PC-3 (cell line): Measurements from ENCODE around the gene NOL4L. TPM values are rescaled to one million over a fixed set of nuclear protein-coding genes. Genes with fewer than 3 reads are reported as not detected.
"Not testable (repeated sequence)": the region's sequence is repeated elsewhere in the genome, so short reads cannot be mapped to it uniquely, and the experiment has no call there.

Experiments
- ATAC-seq: fragments of 200-7000 bp; cut with Tn5 transposase; 2 replicates; pipeline ENCODE4 v1.9.1; 2020; ENCODE audit warnings: mild to moderate bottlenecking, moderate library complexity
- BruUV-seq: library from RNA; stranded (reverse); fragments of 400-500 nt; replicated peaks from 2 replicates; lab custom pipeline; 2021; lab: Mats Ljungman, UMichigan
- CTCF ChIA-PET: fragments of 300-600 bp; sonication (Branson Sonifier 250); formaldehyde crosslinking; loops from one replicate; lab custom pipeline; 2022; ENCODE audit warnings: antibody characterized with exemption; lab: Charles Lee
- POLR2A ChIA-PET: fragments of 300-600 bp; sonication (Branson Sonifier 250); formaldehyde crosslinking; loops from one replicate; lab custom pipeline; 2022; ENCODE audit warnings: antibody characterized with exemption; ENCODE audit not compliant: unreplicated experiment; lab: Charles Lee
- DNase-seq: peaks from one replicate; pipeline ENCODE4 v3.0.0-alpha.2; 2015
- H2AFZ ChIP-seq: fragments of 300-600 bp; sonication (generic); 2 replicates; pipeline ENCODE4 v1.6.0; 2016; ENCODE audit warnings: antibody characterized with exemption, low read length
- H3F3A ChIP-seq: fragments of 300-600 bp; sonication (generic); one replicate; pipeline ENCODE4 v1.6.0; 2017; ENCODE audit warnings: antibody characterized with exemption, low read length, control low read depth, mild to moderate bottlenecking; ENCODE audit not compliant: unreplicated experiment
- H3K27ac ChIP-seq: fragments of 300-600 bp; sonication (generic); 2 replicates; pipeline ENCODE4 v1.5.1; 2016; ENCODE audit warnings: mild to moderate bottlenecking, low read length
- H3K27me3 ChIP-seq: fragments of 300-600 bp; sonication (generic); 2 replicates; pipeline ENCODE4 v1.6.1; 2016; ENCODE audit warnings: low read length, mixed read lengths
- H3K36me3 ChIP-seq: fragments of 300-600 bp; sonication (generic); 2 replicates; pipeline ENCODE4 v1.6.1; 2016; ENCODE audit warnings: low read depth, mixed run types, low read length, mixed read lengths
- H3K4me1 ChIP-seq: fragments of 300-600 bp; sonication (generic); 2 replicates; pipeline ENCODE4 v1.5.1; 2016; ENCODE audit warnings: low read length; ENCODE audit not compliant: insufficient read depth
- H3K4me2 ChIP-seq: fragments of 300-600 bp; sonication (generic); 2 replicates; pipeline ENCODE4 v1.6.0; 2016; ENCODE audit warnings: low read length
- H3K4me3 ChIP-seq: fragments of 300-600 bp; sonication (generic); 2 replicates; pipeline ENCODE4 v1.5.1; 2016; ENCODE audit warnings: mild to moderate bottlenecking, low read length, mixed read lengths
- H3K79me2 ChIP-seq: fragments of 300-600 bp; sonication (generic); 2 replicates; pipeline ENCODE4 v1.6.1; 2017; ENCODE audit warnings: low read length, mixed read lengths
- H3K9ac ChIP-seq: fragments of 300-600 bp; sonication (generic); 2 replicates; pipeline ENCODE4 v1.6.0; 2016; ENCODE audit warnings: mild to moderate bottlenecking, low read length
- H3K9me2 ChIP-seq: fragments of 300-600 bp; sonication (generic); replicated peaks from 2 replicates; pipeline ENCODE4 v1.6.1; 2016; ENCODE audit warnings: mixed run types, low read length, mixed read lengths
- H3K9me3 ChIP-seq: fragments of 300-600 bp; sonication (generic); 2 replicates; pipeline ENCODE4 v1.6.1; 2016; ENCODE audit warnings: low read length, mixed read lengths
- H4K20me1 ChIP-seq: fragments of 300-600 bp; sonication (generic); 2 replicates; pipeline ENCODE4 v1.6.1; 2016; ENCODE audit warnings: low read length, mixed read lengths
- EZH2 ChIP-seq: fragments of 300-600 bp; sonication (generic); IDR thresholded peaks from one replicate; pipeline ENCODE4 v1.6.1; 2017; ENCODE audit warnings: antibody characterized with exemption, mild to moderate bottlenecking, low read length; ENCODE audit not compliant: unreplicated experiment
- EZH2phosphoT487 ChIP-seq: fragments of 300-600 bp; sonication (generic); IDR thresholded peaks from 2 replicates; pipeline ENCODE4 v1.6.1; 2018; ENCODE audit warnings: mild to moderate bottlenecking, antibody characterized with exemption, low read length, borderline replicate concordance
- intact Hi-C: fragments of 100-400 bp; cut with micrococcal nuclease; formaldehyde crosslinking; loops from 2 replicates; pipeline ENCODE4 v1.9.0; 2023
- total RNA-seq: library from RNA; depleted of rRNA; stranded (reverse); fragments of >200 nt; gene quantifications from 2 replicates; pipeline ENCODE4 v1.2.3, GENCODE V29; 2014
- TF ChIP-seq, protein P1 (sequence below): fragments of 300-600 bp; sonication (generic); conservative IDR thresholded peaks from 2 replicates; pipeline ENCODE4 v1.5.1; 2017; ENCODE audit warnings: antibody characterized with exemption, low read depth, mild to moderate bottlenecking, low read length

NOL4L gene
- total RNA-seq, 1 experiment from 2014 or later = 7.3 TPM

DNA sequence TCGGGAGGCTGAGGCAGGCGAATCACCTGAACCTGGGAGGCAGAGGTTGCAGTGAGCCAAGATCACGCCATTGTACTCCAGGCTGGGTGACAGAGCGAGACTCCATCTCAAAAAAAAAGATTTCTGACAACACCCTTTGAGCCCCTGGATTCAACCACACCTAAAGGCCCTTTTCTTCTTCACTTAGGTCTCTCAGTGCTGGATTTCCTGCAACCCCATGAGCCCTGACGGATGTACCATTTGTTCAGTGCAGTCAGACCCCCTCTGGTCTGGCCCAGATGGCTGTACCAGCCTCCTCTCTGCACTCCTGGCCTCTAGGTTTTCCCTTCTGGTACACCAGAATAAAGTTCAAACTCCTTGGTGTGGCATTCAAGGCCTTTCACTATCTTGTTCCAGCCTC, 9.1 kb upstream of the NOL4L start:
- DNase-seq (no peak), ATAC-seq (no peak)
- Histone ChIP-seq H3K79me2 (no peaks in the 10 kb centered on the region), H3K4me1 (peaks cover 6% of the 10 kb centered on the region), H4K20me1 (no peaks in the 10 kb centered on the region), H3K9me3 (no peaks in the 10 kb centered on the region), H3K4me2 (no peak overlapping the region), H3K9me2 (no peaks in the 10 kb centered on the region), H3K9ac (no peak overlapping the region), H2AFZ (no peak overlapping the region), H3F3A (no peaks in the 10 kb centered on the region), H3K27me3 (no peaks in the 10 kb centered on the region), H3K4me3 (no peak overlapping the region), H3K27ac (no peak overlapping the region), H3K36me3 (no peaks in the 10 kb centered on the region)
- ChIA-PET POLR2A (no interaction called here), CTCF (no interaction called here)
- no peak for TF ChIP-seq EZH2
- TF ChIP-seq, protein P1, sequence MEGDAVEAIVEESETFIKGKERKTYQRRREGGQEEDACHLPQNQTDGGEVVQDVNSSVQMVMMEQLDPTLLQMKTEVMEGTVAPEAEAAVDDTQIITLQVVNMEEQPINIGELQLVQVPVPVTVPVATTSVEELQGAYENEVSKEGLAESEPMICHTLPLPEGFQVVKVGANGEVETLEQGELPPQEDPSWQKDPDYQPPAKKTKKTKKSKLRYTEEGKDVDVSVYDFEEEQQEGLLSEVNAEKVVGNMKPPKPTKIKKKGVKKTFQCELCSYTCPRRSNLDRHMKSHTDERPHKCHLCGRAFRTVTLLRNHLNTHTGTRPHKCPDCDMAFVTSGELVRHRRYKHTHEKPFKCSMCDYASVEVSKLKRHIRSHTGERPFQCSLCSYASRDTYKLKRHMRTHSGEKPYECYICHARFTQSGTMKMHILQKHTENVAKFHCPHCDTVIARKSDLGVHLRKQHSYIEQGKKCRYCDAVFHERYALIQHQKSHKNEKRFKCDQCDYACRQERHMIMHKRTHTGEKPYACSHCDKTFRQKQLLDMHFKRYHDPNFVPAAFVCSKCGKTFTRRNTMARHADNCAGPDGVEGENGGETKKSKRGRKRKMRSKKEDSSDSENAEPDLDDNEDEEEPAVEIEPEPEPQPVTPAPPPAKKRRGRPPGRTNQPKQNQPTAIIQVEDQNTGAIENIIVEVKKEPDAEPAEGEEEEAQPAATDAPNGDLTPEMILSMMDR = no peak
- no peak for TF ChIP-seq EZH2phosphoT487
- intact Hi-C loops = no loop called here
- no TSS peak for BruUV-seq

DNA sequence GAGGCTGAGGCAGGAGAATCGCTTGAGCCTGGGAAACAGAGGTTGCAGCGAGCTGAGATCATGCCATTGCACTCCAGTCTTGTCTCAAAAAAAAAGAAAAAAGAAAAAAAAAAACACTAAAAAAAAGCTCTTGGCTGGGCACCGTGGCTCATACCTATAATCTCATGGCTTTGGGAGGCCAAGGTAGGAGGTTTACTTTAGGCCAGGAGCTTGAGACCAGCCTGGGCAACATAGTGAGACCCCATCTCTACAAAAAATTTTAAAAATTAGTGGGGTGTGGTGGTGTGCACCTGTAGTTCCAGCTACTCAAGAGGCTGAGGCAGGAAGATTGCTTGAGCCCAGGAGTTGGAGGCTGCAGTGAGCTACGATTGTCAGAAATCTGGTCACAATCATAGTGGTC, 7.5 kb upstream of the NOL4L start:
- H3F3A ChIP-seq, H3K36me3 ChIP-seq, H2AFZ ChIP-seq, H3K27ac ChIP-seq, CTCF ChIA-PET, ATAC-seq, intact Hi-C loops, H3K27me3 ChIP-seq, POLR2A ChIA-PET, H3K4me2 ChIP-seq, H3K79me2 ChIP-seq, BruUV-seq, H3K9me2 ChIP-seq, H3K9ac ChIP-seq, H3K4me3 ChIP-seq, H3K9me3 ChIP-seq, DNase-seq, H4K20me1 ChIP-seq: not testable (repeated sequence)
- peaks cover 11% of the 10 kb centered on the region for H3K4me1 ChIP-seq

DNA sequence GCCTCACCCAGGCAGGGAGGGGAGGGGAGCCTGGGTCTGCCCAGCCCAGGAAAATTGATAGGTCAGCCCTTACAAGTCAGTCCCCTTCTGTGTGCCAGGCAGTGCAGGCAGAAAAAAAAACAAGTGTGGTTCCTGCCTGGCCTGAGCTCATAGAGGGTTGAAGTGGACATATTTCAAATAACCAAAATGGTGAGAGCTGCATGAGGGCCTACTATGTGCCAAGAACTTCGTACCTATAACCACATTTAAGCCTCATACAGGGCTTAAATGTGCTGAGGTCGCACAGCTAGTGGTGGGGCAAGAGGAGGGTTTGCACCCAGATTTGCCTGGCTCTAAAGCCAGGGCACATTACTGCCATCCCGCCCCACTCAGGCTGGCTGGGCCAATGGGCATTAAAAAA, 6.9 kb upstream of the NOL4L start:
- no peak overlapping the region for H3K27ac ChIP-seq
- H3K4me2 ChIP-seq = no peak overlapping the region
- no peaks in the 10 kb centered on the region for H3K36me3 ChIP-seq
- no peaks in the 10 kb centered on the region for H3K9me2 ChIP-seq
- no peak overlapping the region for H3K9ac ChIP-seq
- no peak overlapping the region for H2AFZ ChIP-seq
- H3K4me1 ChIP-seq = peaks cover 11% of the 10 kb centered on the region
- ATAC-seq (no peak), DNase-seq (no peak)
- POLR2A ChIA-PET = no interaction called here
- no peaks in the 10 kb centered on the region for H4K20me1 ChIP-seq
- intact Hi-C loops = no loop called here
- H3K4me3 ChIP-seq = no peak overlapping the region
- CTCF ChIA-PET = no interaction called here
- no peaks in the 10 kb centered on the region for H3K27me3 ChIP-seq
- TF ChIP-seq EZH2phosphoT487 = no peak
- TF ChIP-seq, protein P1 = no peak
- TF ChIP-seq EZH2 = no peak
- H3F3A ChIP-seq = no peaks in the 10 kb centered on the region
- BruUV-seq = no TSS peak
- H3K79me2 ChIP-seq = no peaks in the 10 kb centered on the region
- no peaks in the 10 kb centered on the region for H3K9me3 ChIP-seq
